HepG2 (cell line): Measurements from ENCODE around the gene EPS8. TPM values are rescaled to one million over a fixed set of nuclear protein-coding genes. Genes with fewer than 3 reads are reported as not detected.
A peak's percentile ranks its signal among the peaks of the same experiment; 100 is the strongest.

Source experiments
- ATAC-seq: fragments of 200-7000 bp; cut with Tn5 transposase; 3 replicates; pipeline ENCODE4 v1.9.1; 2020; ENCODE audit warnings: mild to moderate bottlenecking, moderate library complexity
- BruUV-seq: library from RNA; stranded (reverse); fragments of 400-500 nt; replicated peaks from 2 replicates; lab custom pipeline; 2021; lab: Mats Ljungman, UMichigan
- CTCF ChIA-PET: fragments of 300-600 bp; formaldehyde crosslinking; extraction: SDS; loops from one replicate; lab custom pipeline; 2021; ENCODE audit warnings: low total read pairs, inconsistent platforms, low intra/inter-chr PET ratio; lab: Yijun Ruan, JAX
- POLR2A ChIA-PET: fragments of 350-600 bp; sonication (Branson Sonifier 250); formaldehyde crosslinking; loops from one replicate; lab custom pipeline; 2020; ENCODE audit warnings: antibody characterized with exemption, inconsistent platforms; lab: Yijun Ruan, JAX
- DNase-seq: peaks from one replicate; pipeline ENCODE4 v3.0.0-alpha.2; 2015; ENCODE audit warnings: low spot score
- FAIRE-seq: peaks from 3 replicates; lab custom pipeline; 2011; peaks lifted over from hg19 to GRCh38; lab: Jason Lieb, UNC
- H2AFZ ChIP-seq: one replicate; pipeline ENCODE4 v1.6.1; 2011; ENCODE audit warnings: low read length, inconsistent platforms
- H3K27ac ChIP-seq: fragments of 300-600 bp; 3 replicates; pipeline ENCODE4 v1.8.0; 2011; ENCODE audit warnings: mixed run types, mild to moderate bottlenecking, mixed read lengths, low read length, inconsistent platforms; ENCODE audit not compliant: insufficient read depth; ENCODE audit errors: extremely low read length
- H3K27me3 ChIP-seq, 2 experiments: fragments of 200-600 bp in 1 of 2; 2 replicates in 1 of 2; 3 replicates in 1 of 2; pipeline versions ENCODE4 v1.6.0 to v1.8.0; 2011; ENCODE audit warnings: low read length in 2 of 2, mild to moderate bottlenecking in 2 of 2, moderate library complexity in 2 of 2, inconsistent platforms in 1 of 2; ENCODE audit not compliant: insufficient read depth in 2 of 2, control insufficient read depth in 1 of 2
- H3K36me3 ChIP-seq, 2 experiments: fragments of 200-600 bp in 1 of 2; replicated peaks in 1 of 2; 2 replicates in 1 of 2; 3 replicates in 1 of 2; pipeline versions ENCODE4 v1.5.1 to v1.8.0; 2011; ENCODE audit warnings: low read length in 2 of 2, inconsistent platforms in 1 of 2; ENCODE audit not compliant: insufficient read depth in 2 of 2, control insufficient read depth in 1 of 2
- H3K4me1 ChIP-seq: 2 replicates; pipeline ENCODE4 v1.5.1; 2012; ENCODE audit warnings: low read length, inconsistent platforms; ENCODE audit not compliant: insufficient read depth
- H3K4me2 ChIP-seq: 2 replicates; pipeline ENCODE4 v1.6.0; 2011; ENCODE audit warnings: low read depth, low read length, inconsistent platforms
- H3K4me3 ChIP-seq, 3 experiments: fragments of 200-600 bp in 1 of 3; sonication (generic), shearing (Covaris generic) in 1 of 3; replicated peaks in 1 of 3; 2 replicates each; pipeline ENCODE4 v1.5.1; 2011 to 2016; ENCODE audit warnings: low read length in 3 of 3, inconsistent platforms in 2 of 3, low read depth in 2 of 3, mild to moderate bottlenecking in 2 of 3, control low read depth in 1 of 3, mixed read lengths in 1 of 3; ENCODE audit not compliant: insufficient read depth in 1 of 3
- H3K79me2 ChIP-seq: one replicate; pipeline ENCODE4 v1.6.1; 2011; ENCODE audit warnings: low read length, inconsistent platforms; ENCODE audit not compliant: insufficient read depth
- H3K9ac ChIP-seq: 2 replicates; pipeline ENCODE4 v1.6.0; 2011; ENCODE audit warnings: mild to moderate bottlenecking, low read depth, low read length, inconsistent platforms; ENCODE audit not compliant: insufficient read depth
- H3K9me3 ChIP-seq: 2 replicates; pipeline ENCODE4 v1.5.1; 2012; ENCODE audit warnings: mild to moderate bottlenecking, low read length
- H4K20me1 ChIP-seq: 2 replicates; pipeline ENCODE4 v1.6.0; 2011; ENCODE audit warnings: inconsistent platforms, mild to moderate bottlenecking, low read length, moderate library complexity; ENCODE audit not compliant: insufficient read depth
- ARID3A ChIP-seq: IDR thresholded peaks from 2 replicates; pipeline ENCODE4 v1.6.1; 2012; ENCODE audit warnings: low read depth, low read length, improper control_type of control experiment
- ARID5B ChIP-seq: IDR thresholded peaks from 2 replicates; pipeline ENCODE4 v1.4.0; 2020; ENCODE audit warnings: mild to moderate bottlenecking, missing genetic modification reagents
- GATAD2A ChIP-seq: IDR thresholded peaks from 2 replicates; pipeline ENCODE4 v1.6.1; 2016
- HOMEZ ChIP-seq: IDR thresholded peaks from 2 replicates; pipeline ENCODE4 v1.6.1; 2016; ENCODE audit warnings: low read depth
- HOXA5 ChIP-seq: sonication (generic); formaldehyde crosslinking; IDR thresholded peaks from 2 replicates; pipeline ENCODE4 v1.4.0; 2020; ENCODE audit warnings: missing genetic modification reagents
- RARA ChIP-seq: IDR thresholded peaks from 2 replicates; pipeline ENCODE4 v1.6.1; 2016; ENCODE audit warnings: missing genetic modification reagents, missing compliant biosample characterization
- TEAD3 ChIP-seq: optimal IDR thresholded peaks from 2 replicates; pipeline ENCODE3; 2016; ENCODE audit warnings: borderline replicate concordance
- ZKSCAN8 ChIP-seq: IDR thresholded peaks from 2 replicates; pipeline ENCODE4 v1.6.1; 2016; ENCODE audit warnings: borderline replicate concordance, missing genetic modification reagents, missing compliant biosample characterization
- ZNF556 ChIP-seq: sonication (generic); formaldehyde crosslinking; IDR thresholded peaks from 2 replicates; pipeline ENCODE4 v1.4.0; 2020; ENCODE audit warnings: mild to moderate bottlenecking, missing genetic modification reagents, borderline replicate concordance
- ZNF781 ChIP-seq: sonication (generic); formaldehyde crosslinking; IDR thresholded peaks from 2 replicates; pipeline ENCODE4 v1.5.1; 2020; ENCODE audit warnings: borderline replicate concordance, mild to moderate bottlenecking, missing genetic modification reagents; ENCODE audit errors: not compliant biosample characterization
- WGBS: methylation state at CpG from one replicate; pipeline ENCODE4 v1.1.6; 2017; ENCODE audit warnings: low lambda C conversion rate; 5-methylcytosine and 5-hydroxymethylcytosine counted together
- in situ Hi-C: cut with HindIII; loops from 2 replicates; pipeline ENCODE4 v1.10.0; 2017; ENCODE audit warnings: low pct_unique_long_range_greater_than_20kb; ENCODE audit not compliant: extremely low pct_ligation_motif_present
- intact Hi-C: fragments of 100-400 bp; cut with micrococcal nuclease; formaldehyde crosslinking; loops from one replicate; pipeline ENCODE4 v1.10.0; 2022; ENCODE audit not compliant: unreplicated experiment
- polyA plus RNA-seq, 8 experiments: library from polyadenylated mRNA; depleted of rRNA in 3 of 8; stranded (reverse) in 7 of 8; unstranded in 1 of 8; fragments of >200 nt; fragmentation: Illumina TruSeq in 4 of 8; extraction: Trizol in 4 of 8; gene quantifications; 2 replicates each; pipeline versions ENCODE4 v1.2.1 to v1.2.3, GENCODE V29; 2011 to 2016; ENCODE audit warnings: low read depth in 4 of 8, missing spikeins in 1 of 8, mixed read lengths in 1 of 8; ENCODE audit not compliant: insufficient read depth in 1 of 8
- total RNA-seq, 5 experiments: library from RNA; depleted of rRNA; stranded (reverse); fragments of >200 nt; fragmentation: Illumina TruSeq; extraction: Trizol; gene quantifications; 2 replicates each; pipeline ENCODE4 v1.2.3, GENCODE V29; 2016; ENCODE audit warnings: low read depth in 1 of 5

Gene EPS8
- total and polyA plus RNA-seq, 2 of the 13 experiments (the other 11 are each of a cell fraction or from before 2014, with no cell fraction given): 37.1 to 43.4 TPM

- DNase-seq (peak; percentile 44), ATAC-seq (no peak; the same call in 2 of the 3 replicates)
- Histone ChIP-seq H3K27ac (peak overlapping the region; percentile 6), H3K36me3 (peaks cover 4 to 15% of the 10 kb centered on the region in 2 experiments; a peak in 4 of 5 replicates), H3K4me1 (peaks cover 43% of the 10 kb centered on the region), H4K20me1 (no peaks in the 10 kb centered on the region), H3K4me3 (no peak overlapping the region), H3K9me3 (no peaks in the 10 kb centered on the region), H3K79me2 (no peaks in the 10 kb centered on the region)
- POLR2A ChIA-PET: no interaction called here
- WGBS: 95% methylated on average over 2 of the region's 2 CpGs
- intact Hi-C loops: loop anchor here (5.0 kb wide), 1 partner anchor 33 kb away; no protein-coding TSS in a partner anchor
- TF ChIP-seq ZNF781 (CRISPR knock-in tag): no peak
- no peak for TF ChIP-seq HOXA5 (CRISPR knock-in tag)
- 0 out of 2 replicates have a peak, but pooled peaks have one; percentile 12 for TF ChIP-seq RARA
- peak; percentile 55; the same call in 1 of the 2 replicates for TF ChIP-seq ARID5B (CRISPR knock-in tag)
- no peak for TF ChIP-seq ZNF556 (CRISPR knock-in tag)
- peak; percentile 9 for TF ChIP-seq TEAD3 (CRISPR knock-in tag)
- TF ChIP-seq HOMEZ: peak; percentile 48; the same call in 1 of the 2 replicates
- peak; percentile 50; the same call in 1 of the 2 replicates for TF ChIP-seq ARID3A
- TF ChIP-seq GATAD2A (CRISPR knock-in tag): 0 out of 2 replicates have a peak, but pooled peaks have one; percentile 10
- peak; percentile 24; the same call in 1 of the 2 replicates for TF ChIP-seq ZKSCAN8
- TF ChIP-seq, all 625 proteins: peak for 7
- no TSS peak for BruUV-seq
- CTCF ChIA-PET: no interaction called here
- Histone ChIP-seq H3K27me3 (no peaks in the 10 kb centered on the region), H2AFZ (no peak overlapping the region), H3K4me2 (no peak overlapping the region), H3K9ac (no peak overlapping the region)
- in situ Hi-C loops: no loop called here
- no peak for FAIRE-seq
Measured at GRCh38 chr12:15625075-15625474, 164.1 kb downstream of the EPS8 start.
